HepG2 (cell line): Measurements from ENCODE around the gene RPP25L. TPM values are rescaled to one million over a fixed set of nuclear protein-coding genes. Genes with fewer than 3 reads are reported as not detected.

Experiments used
- ESRRA ChIP-seq: sonication (generic); formaldehyde crosslinking; IDR thresholded peaks from 2 replicates; pipeline ENCODE4 v1.5.1; 2020; ENCODE audit warnings: mild to moderate bottlenecking, low read depth, missing genetic modification reagents
- FLYWCH1 ChIP-seq: sonication (generic); formaldehyde crosslinking; IDR thresholded peaks from 2 replicates; pipeline ENCODE4 v1.8.1; 2023; ENCODE audit warnings: mild to moderate bottlenecking, missing genetic modification reagents
- ISL2 ChIP-seq: sonication (generic); formaldehyde crosslinking; IDR thresholded peaks from 2 replicates; pipeline ENCODE4 v1.5.0; 2020; ENCODE audit warnings: missing genetic modification reagents
- PRPF4 ChIP-seq: fragments of 200-400 bp; formaldehyde crosslinking; IDR thresholded peaks from 2 replicates; pipeline ENCODE4 v1.6.1; 2016; ENCODE audit warnings: low read length, low read depth; ENCODE audit not compliant: poor library complexity, severe bottlenecking
- ZBTB21 ChIP-seq: sonication (generic); formaldehyde crosslinking; IDR thresholded peaks from 2 replicates; pipeline ENCODE4 v1.4.0; 2020; ENCODE audit warnings: missing genetic modification reagents
- ZNF251 ChIP-seq: sonication (generic); formaldehyde crosslinking; IDR thresholded peaks from 2 replicates; pipeline ENCODE4 v1.9.0; 2021; ENCODE audit warnings: mild to moderate bottlenecking, missing genetic modification reagents
- ZNF274 ChIP-seq: sonication (generic); formaldehyde crosslinking; IDR thresholded peaks from 2 replicates; pipeline ENCODE4 v1.5.1; 2020; ENCODE audit warnings: mild to moderate bottlenecking, missing genetic modification reagents
- ZNF558 ChIP-seq: sonication (generic); formaldehyde crosslinking; IDR thresholded peaks from 2 replicates; pipeline ENCODE4 v1.9.0; 2022; ENCODE audit warnings: mild to moderate bottlenecking, missing genetic modification reagents, borderline replicate concordance
- ZNF598 ChIP-seq: sonication (generic); formaldehyde crosslinking; IDR thresholded peaks from 2 replicates; pipeline ENCODE4 v1.5.1; 2020; ENCODE audit warnings: mild to moderate bottlenecking, missing genetic modification reagents, borderline replicate concordance
- ZNF839 ChIP-seq: sonication (generic); formaldehyde crosslinking; IDR thresholded peaks from 2 replicates; pipeline ENCODE4 v1.4.0; 2020; ENCODE audit warnings: missing genetic modification reagents, mild to moderate bottlenecking, borderline replicate concordance
- polyA plus RNA-seq, 8 experiments: library from polyadenylated mRNA; depleted of rRNA in 3 of 8; stranded (reverse) in 7 of 8; unstranded in 1 of 8; fragments of >200 nt; fragmentation: Illumina TruSeq in 4 of 8; extraction: Trizol in 4 of 8; gene quantifications; 2 replicates each; pipeline versions ENCODE4 v1.2.1 to v1.2.3, GENCODE V29; 2011 to 2016; ENCODE audit warnings: low read depth in 4 of 8, missing spikeins in 1 of 8, mixed read lengths in 1 of 8; ENCODE audit not compliant: insufficient read depth in 1 of 8
- total RNA-seq, 5 experiments: library from RNA; depleted of rRNA; stranded (reverse); fragments of >200 nt; fragmentation: Illumina TruSeq; extraction: Trizol; gene quantifications; 2 replicates each; pipeline ENCODE4 v1.2.3, GENCODE V29; 2016; ENCODE audit warnings: low read depth in 1 of 5
- TF ChIP-seq, protein P1 (sequence below): sonication (generic); formaldehyde crosslinking; conservative IDR thresholded peaks from 2 replicates; pipeline ENCODE4 v1.8.0; 2022; ENCODE audit warnings: mild to moderate bottlenecking, moderate library complexity, missing genetic modification reagents
- TF ChIP-seq, protein P2 (sequence below): sonication (generic); formaldehyde crosslinking; IDR thresholded peaks from 2 replicates; pipeline ENCODE4 v1.5.0; 2020; ENCODE audit warnings: mild to moderate bottlenecking, missing genetic modification reagents, borderline replicate concordance
- TF ChIP-seq, protein P3 (sequence below): sonication (generic); formaldehyde crosslinking; IDR thresholded peaks from one replicate; pipeline ENCODE4 v1.5.1; 2020; ENCODE audit warnings: mild to moderate bottlenecking, missing genetic modification reagents; ENCODE audit errors: not compliant biosample characterization

Gene RPP25L
- total and polyA plus RNA-seq, 2 of the 13 experiments (the other 11 are each of a cell fraction or from before 2014, with no cell fraction given): 24.5 to 27.3 TPM

- TF ChIP-seq, protein P1, sequence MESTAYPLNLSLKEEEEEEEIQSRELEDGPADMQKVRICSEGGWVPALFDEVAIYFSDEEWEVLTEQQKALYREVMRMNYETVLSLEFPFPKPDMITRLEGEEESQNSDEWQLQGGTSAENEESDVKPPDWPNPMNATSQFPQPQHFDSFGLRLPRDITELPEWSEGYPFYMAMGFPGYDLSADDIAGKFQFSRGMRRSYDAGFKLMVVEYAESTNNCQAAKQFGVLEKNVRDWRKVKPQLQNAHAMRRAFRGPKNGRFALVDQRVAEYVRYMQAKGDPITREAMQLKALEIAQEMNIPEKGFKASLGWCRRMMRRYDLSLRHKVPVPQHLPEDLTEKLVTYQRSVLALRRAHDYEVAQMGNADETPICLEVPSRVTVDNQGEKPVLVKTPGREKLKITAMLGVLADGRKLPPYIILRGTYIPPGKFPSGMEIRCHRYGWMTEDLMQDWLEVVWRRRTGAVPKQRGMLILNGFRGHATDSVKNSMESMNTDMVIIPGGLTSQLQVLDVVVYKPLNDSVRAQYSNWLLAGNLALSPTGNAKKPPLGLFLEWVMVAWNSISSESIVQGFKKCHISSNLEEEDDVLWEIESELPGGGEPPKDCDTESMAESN (CRISPR knock-in tag): peak; percentile 96
- TF ChIP-seq ZBTB21 (CRISPR knock-in tag) (no peak), ZNF274 (CRISPR knock-in tag) (peak; percentile 78), ZNF251 (CRISPR knock-in tag) (no peak), ZNF598 (CRISPR knock-in tag) (peak; percentile 5; the same call in 1 of the 2 replicates), ESRRA (no peak; the same call in 1 of the 2 replicates), PRPF4 (no peak), FLYWCH1 (CRISPR knock-in tag) (no peak), ZNF558 (CRISPR knock-in tag) (peak; percentile 39; the same call in 1 of the 2 replicates), ZNF839 (CRISPR knock-in tag) (0 out of 2 replicates have a peak, but pooled peaks have one; percentile 58), ISL2 (0 out of 2 replicates have a peak, but pooled peaks have one; percentile 8)
- TF ChIP-seq, protein P2, sequence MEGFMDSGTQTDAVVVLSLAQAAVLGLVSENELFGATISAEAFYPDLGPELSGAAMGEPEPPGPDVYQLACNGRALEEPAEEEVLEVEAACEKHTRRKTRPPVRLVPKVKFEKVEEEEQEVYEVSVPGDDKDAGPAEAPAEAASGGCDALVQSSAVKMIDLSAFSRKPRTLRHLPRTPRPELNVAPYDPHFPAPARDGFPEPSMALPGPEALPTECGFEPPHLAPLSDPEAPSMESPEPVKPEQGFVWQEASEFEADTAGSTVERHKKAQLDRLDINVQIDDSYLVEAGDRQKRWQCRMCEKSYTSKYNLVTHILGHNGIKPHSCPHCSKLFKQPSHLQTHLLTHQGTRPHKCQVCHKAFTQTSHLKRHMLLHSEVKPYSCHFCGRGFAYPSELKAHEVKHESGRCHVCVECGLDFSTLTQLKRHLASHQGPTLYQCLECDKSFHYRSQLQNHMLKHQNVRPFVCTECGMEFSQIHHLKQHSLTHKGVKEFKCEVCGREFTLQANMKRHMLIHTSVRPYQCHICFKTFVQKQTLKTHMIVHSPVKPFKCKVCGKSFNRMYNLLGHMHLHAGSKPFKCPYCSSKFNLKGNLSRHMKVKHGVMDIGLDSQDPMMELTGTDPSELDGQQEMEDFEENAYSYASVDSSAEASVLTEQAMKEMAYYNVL (CRISPR knock-in tag): 0 out of 2 replicates have a peak, but pooled peaks have one; percentile 60
- TF ChIP-seq, protein P3, sequence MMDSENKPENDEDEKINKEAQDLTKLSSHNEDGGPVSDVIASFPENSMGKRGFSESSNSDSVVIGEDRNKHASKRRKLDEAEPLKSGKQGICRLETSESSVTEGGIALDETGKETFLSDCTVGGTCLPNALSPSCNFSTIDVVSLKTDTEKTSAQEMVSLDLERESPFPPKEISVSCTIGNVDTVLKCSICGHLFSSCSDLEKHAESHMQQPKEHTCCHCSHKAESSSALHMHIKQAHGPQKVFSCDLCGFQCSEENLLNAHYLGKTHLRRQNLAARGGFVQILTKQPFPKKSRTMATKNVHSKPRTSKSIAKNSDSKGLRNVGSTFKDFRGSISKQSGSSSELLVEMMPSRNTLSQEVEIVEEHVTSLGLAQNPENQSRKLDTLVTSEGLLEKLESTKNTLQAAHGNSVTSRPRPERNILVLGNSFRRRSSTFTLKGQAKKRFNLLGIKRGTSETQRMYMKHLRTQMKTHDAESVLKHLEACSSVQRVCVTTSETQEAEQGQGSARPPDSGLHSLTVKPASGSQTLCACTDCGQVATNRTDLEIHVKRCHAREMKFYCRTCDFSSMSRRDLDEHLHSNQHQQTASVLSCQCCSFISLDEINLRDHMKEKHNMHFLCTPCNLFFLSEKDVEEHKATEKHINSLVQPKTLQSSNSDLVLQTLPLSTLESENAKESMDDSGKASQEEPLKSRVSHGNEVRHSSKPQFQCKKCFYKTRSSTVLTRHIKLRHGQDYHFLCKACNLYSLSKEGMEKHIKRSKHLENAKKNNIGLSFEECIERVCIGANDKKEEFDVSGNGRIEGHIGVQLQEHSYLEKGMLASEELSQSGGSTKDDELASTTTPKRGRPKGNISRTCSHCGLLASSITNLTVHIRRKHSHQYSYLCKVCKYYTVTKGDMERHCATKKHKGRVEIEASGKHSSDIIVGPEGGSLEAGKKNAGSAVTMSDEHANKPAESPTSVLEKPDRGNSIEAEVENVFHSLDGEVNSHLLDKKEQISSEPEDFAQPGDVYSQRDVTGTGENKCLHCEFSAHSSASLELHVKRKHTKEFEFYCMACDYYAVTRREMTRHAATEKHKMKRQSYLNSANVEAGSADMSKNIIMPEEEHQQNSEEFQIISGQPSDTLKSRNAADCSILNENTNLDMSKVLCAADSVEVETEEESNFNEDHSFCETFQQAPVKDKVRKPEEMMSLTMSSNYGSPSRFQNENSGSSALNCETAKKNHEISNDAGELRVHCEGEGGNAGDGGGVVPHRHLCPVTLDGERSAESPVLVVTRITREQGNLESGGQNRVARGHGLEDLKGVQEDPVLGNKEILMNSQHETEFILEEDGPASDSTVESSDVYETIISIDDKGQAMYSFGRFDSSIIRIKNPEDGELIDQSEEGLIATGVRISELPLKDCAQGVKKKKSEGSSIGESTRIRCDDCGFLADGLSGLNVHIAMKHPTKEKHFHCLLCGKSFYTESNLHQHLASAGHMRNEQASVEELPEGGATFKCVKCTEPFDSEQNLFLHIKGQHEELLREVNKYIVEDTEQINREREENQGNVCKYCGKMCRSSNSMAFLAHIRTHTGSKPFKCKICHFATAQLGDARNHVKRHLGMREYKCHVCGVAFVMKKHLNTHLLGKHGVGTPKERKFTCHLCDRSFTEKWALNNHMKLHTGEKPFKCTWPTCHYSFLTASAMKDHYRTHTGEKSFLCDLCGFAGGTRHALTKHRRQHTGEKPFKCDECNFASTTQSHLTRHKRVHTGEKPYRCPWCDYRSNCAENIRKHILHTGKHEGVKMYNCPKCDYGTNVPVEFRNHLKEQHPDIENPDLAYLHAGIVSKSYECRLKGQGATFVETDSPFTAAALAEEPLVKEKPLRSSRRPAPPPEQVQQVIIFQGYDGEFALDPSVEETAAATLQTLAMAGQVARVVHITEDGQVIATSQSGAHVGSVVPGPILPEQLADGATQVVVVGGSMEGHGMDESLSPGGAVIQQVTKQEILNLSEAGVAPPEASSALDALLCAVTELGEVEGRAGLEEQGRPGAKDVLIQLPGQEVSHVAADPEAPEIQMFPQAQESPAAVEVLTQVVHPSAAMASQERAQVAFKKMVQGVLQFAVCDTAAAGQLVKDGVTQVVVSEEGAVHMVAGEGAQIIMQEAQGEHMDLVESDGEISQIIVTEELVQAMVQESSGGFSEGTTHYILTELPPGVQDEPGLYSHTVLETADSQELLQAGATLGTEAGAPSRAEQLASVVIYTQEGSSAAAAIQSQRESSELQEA (CRISPR knock-in tag): peak; percentile 51
Observed at GRCh38 chr9:34637356-34638137, 25.6 kb upstream of the RPP25L start, which contains the start of gene SIGMAR1 (continued).
